HL-60 (cell line): Measurements from ENCODE around the gene LURAP1L.
"Not testable (repeated sequence)": the region's sequence is repeated elsewhere in the genome, so short reads cannot be mapped to it uniquely, and the experiment has no call there.

Source experiments
- CTCF ChIP-seq: IDR thresholded peaks from one replicate; pipeline ENCODE4 v1.5.1; 2011; ENCODE audit warnings: low read length, control low read depth, inconsistent platforms; ENCODE audit not compliant: insufficient read depth
- SPI1 ChIP-seq: IDR thresholded peaks from 2 replicates; pipeline ENCODE4 v1.6.1; 2012; ENCODE audit warnings: low read depth, mild to moderate bottlenecking, borderline replicate concordance
- TF ChIP-seq, protein P1 (sequence below): IDR thresholded peaks from 2 replicates; pipeline ENCODE4 v1.6.1; 2012; ENCODE audit warnings: low read depth; ENCODE audit not compliant: insufficient replicate concordance

- TF ChIP-seq CTCF, SPI1: not testable (repeated sequence)
- TF ChIP-seq, protein P1, sequence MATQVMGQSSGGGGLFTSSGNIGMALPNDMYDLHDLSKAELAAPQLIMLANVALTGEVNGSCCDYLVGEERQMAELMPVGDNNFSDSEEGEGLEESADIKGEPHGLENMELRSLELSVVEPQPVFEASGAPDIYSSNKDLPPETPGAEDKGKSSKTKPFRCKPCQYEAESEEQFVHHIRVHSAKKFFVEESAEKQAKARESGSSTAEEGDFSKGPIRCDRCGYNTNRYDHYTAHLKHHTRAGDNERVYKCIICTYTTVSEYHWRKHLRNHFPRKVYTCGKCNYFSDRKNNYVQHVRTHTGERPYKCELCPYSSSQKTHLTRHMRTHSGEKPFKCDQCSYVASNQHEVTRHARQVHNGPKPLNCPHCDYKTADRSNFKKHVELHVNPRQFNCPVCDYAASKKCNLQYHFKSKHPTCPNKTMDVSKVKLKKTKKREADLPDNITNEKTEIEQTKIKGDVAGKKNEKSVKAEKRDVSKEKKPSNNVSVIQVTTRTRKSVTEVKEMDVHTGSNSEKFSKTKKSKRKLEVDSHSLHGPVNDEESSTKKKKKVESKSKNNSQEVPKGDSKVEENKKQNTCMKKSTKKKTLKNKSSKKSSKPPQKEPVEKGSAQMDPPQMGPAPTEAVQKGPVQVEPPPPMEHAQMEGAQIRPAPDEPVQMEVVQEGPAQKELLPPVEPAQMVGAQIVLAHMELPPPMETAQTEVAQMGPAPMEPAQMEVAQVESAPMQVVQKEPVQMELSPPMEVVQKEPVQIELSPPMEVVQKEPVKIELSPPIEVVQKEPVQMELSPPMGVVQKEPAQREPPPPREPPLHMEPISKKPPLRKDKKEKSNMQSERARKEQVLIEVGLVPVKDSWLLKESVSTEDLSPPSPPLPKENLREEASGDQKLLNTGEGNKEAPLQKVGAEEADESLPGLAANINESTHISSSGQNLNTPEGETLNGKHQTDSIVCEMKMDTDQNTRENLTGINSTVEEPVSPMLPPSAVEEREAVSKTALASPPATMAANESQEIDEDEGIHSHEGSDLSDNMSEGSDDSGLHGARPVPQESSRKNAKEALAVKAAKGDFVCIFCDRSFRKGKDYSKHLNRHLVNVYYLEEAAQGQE, result not testable (repeated sequence)
Observed at GRCh38 chr9:12865380-12865779, 90.6 kb downstream of the LURAP1L start.
